GM18520 (cell line): ENCODE measurements around the gene GALNT3.

ENCODE experiments used
- ATAC-seq: cut with Tn5 transposase; IDR thresholded peaks from one replicate; pipeline ENCODE4 v1.9.1; 2021; ENCODE audit not compliant: unreplicated experiment

GALNT3 gene

GRCh38 chr2:165746501-165746900 lies 47.5 kb downstream of the GALNT3 start:
- no peak for ATAC-seq

GRCh38 chr2:165745916-165746315 lies 48.1 kb downstream of the GALNT3 start:
- ATAC-seq, result no peak

GRCh38 chr2:165743442-165743841 lies 50.6 kb downstream of the GALNT3 start:
- ATAC-seq, result peak; percentile 95

- no peak for ATAC-seq
Measured at GRCh38 chr2:165725421-165725820, 68.6 kb downstream of the GALNT3 start.

GRCh38 chr2:165720511-165720910 lies 73.5 kb downstream of the GALNT3 start:
- ATAC-seq, result no peak

- ATAC-seq, result no peak
Measured at GRCh38 chr2:165718610-165719210, 75.3 kb downstream of the GALNT3 start.

GRCh38 chr2:165716091-165716490 lies 78.0 kb downstream of the GALNT3 start:
- no peak for ATAC-seq

- no peak for ATAC-seq
Measured at GRCh38 chr2:165706960-165707487, 87.0 kb downstream of the GALNT3 start.

- ATAC-seq, result no peak
Measured at GRCh38 chr2:165701147-165701546, 92.9 kb downstream of the GALNT3 start.

GRCh38 chr2:165700531-165700930 lies 93.5 kb downstream of the GALNT3 start:
- ATAC-seq, result no peak

GRCh38 chr2:165699946-165700345 lies 94.1 kb downstream of the GALNT3 start:
- ATAC-seq, result no peak

GRCh38 chr2:165698444-165698884 lies 95.6 kb downstream of the GALNT3 start:
- peak; percentile 70 for ATAC-seq

GRCh38 chr2:165697748-165698443 lies 96.2 kb downstream of the GALNT3 start:
- ATAC-seq, result no peak
